Fibroblast of peridontal ligament (primary cell): ENCODE results near the gene CYP11A1.

ENCODE experiments used
- DNase-seq: peaks from one replicate; pipeline ENCODE4 v3.0.0-alpha.2; 2010; ENCODE audit errors: extremely low read depth

Gene CYP11A1

DNA sequence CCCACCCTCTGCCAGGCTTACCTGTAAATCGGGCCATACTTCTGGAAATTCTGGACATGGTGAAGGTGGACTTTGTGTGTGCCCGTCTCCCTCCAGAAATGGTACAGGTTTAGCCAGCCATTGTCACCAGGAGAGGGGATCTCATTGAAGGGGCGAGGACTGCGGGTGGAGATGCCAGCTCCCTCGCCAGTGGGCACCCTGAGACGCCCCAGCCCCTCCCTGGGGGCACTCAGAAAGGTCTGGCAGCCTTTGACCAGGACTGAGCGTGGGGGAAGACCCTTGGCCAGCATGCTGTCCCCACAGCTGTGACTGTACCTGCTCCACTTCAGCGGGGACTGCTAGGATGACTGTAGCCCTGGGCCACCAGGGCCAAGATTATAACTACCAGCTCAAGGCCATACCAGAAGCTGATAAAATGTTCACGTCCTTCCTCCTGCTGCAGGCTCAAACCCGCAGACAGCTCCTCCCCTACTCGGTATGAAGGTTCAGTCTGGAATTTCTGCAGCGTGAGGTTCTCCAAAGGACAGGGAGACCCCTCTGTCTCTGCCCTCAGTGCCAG lies at the start of gene CYP11A1:
Gene CYP11A1, minus strand, starts transcription at position 351 of the 559 bp plus-strand sequence. Its CDS starts 61 bp downstream, at position 290.
- DNase-seq, result no peak

DNA sequence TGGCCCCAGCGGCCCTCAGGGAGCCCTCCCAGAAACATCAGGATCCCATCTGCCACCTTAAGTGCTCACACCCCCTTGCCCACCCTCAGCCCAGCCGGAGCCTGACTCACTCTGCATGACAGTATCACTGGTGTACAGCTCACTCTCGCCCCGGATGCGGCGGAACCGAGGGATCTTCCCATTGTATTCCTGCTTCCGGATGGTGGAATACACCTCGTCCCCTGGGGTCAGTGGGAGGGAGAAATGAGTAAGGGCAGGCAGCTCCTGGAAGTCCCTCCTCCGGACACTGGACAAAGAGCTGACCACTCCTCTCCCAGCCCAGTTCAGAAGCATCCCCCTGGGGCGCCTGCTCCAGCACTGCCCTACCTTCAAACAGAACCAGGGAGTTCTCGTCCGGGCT lies 49.8 kb upstream of the CYP11A1 start:
- peak; percentile 57 for DNase-seq

DNA sequence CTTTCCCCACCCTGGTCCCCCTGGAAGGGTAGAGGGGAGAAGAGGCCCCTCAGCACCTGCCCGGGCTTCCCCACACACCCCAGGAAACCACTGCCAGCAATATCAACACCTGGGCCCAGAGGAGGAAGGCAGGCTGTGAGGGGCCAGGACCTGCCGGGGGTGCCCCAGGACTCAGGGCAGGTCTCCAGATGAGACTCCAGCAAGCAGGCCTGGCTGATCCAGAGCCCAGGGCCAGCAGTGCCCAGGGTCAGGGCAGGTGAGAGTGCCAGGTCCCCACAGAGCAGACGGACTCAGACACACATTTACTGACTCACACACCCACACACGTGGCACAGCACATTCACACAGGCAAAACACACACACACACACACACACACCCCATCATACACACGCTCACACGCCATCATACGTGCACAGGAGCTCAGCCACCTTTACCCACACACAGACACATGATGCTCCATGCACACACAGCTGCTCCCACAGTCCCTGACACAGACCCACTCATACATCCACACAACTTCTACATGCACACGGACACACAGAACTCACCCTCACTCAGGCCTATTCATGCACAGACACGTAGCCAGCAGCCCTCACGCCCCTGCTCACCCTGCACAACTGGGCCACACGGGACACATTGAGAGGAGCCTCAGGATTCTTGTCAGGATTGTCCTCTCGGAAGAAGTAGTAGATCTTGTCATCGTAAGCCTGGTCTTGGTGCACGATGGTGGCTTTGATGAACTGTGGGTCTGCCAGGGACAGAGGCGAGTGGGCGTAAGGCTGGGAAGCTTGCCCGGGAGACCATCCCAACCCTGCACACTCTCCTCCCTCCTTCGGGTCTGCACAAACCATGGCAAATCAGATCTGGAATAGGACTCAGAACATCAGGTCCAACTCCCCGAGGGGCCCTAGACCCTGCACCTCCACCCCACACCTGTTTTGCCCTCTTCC lies 48.8 kb upstream of the CYP11A1 start:
- no peak for DNase-seq

DNA sequence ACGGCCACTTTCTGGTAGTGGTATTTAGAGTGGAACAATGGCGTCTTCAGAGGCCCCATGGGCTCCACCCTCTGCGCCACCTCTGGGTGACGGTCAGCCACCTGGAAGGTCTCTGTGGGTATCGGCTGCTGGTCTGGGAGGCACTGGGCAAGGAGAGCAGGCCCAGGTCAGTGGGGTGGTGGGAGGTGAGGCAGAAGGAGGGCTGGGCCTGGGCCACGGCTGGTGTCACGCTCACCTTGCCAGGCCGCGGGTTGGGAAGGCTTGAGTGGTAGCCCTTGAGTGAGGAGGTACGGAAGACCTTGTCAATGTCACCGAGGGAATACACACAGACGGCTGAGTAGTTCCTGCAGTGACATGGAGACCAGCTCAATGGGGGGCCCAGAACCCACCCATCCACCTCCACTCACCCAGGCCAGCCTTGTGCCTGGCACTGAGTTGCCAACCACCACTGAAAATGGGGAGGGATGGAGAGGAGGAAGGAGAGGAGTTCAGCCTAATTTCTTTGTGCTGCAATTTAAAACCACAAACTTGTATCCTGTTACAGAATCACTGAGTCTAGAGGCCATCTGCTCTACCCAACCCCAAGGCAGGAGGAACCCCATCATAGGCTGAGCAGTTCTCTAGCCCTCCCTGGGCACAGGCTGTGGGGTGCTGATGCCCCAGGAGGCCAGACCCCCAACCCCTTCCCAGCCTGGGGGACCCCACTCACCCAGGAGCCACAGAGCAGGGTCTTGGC lies 47.3 kb upstream of the CYP11A1 start:
- DNase-seq, result peak; percentile 39

DNA sequence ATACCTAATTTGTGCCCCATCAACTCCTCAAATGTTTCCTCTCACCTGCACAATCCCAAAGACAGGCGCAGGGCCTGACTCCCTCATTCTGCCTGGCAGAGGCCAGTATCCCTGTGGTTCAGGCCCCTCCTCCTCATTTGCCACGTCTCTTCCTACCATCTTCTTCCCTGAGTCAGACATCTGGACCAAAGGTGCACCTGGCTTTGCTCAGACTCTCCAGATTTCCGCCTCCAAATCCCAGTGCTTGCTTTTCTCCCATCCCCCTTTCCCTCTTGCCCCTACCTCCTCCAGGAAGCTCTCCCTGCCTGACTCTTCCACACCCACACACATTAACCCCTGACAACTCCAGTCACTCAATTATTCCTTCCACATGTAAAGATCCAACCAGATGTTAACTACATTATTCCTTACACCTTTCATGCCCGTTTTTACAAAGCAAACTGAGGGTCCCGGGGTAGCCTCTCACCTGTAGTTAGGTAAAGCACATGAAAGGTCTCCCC lies 46.7 kb upstream of the CYP11A1 start:
- DNase-seq, result no peak

DNA sequence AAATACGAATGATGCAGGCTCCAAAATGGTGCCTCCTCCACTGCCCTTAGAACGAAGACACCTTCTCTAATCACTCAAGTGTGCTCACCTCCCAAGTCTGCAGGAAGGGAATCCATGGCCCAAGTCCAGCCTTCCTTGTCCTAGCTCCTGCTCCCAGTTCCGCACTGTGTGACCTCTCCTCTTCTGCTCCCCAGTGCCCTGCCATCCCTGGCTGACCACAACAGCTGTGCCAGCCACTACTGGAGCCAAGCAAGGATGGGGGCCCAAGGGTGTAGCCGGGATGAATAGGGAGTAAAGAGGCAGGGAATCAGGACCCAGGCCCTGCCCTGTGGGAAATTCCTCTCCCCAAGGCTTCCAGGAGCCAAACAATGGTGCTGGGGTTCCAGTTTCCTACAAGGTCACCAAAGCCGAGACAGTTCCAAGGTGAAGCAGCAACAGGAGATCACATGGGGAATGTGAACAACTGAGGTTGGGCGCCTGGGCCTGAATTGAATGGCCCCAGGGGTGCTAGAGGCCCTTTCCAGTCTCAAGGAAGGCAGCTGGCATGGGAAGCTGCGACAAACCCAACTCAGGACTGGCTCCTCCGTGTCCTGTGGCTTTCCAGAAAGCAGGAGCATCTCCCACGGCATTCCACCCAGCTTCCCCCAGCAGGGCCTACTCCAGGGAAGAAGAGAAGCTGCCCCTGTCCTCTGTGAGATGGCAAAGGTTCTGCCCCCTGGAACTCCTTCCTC lies 46.1 kb upstream of the CYP11A1 start:
- no peak for DNase-seq

DNA sequence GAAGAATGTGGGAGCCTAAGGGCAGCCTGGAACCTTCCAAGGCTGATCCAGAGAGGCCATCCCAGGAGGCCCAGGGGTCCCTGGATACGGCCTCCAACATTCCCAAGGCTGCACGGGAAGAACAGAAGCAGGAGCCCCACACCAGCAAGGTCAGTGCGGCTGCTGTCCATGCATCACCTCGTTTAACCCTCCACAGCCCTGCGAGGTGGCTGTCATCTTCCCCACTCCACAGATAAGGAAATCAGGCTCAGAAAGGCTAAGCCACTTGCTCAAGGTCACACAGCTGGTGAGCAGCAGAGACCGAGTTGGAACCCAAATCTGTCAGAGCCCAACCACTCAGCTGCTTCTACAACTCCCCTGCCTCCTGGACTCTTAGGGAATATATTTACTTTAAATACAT lies 44.7 kb upstream of the CYP11A1 start:
- no peak for DNase-seq

DNA sequence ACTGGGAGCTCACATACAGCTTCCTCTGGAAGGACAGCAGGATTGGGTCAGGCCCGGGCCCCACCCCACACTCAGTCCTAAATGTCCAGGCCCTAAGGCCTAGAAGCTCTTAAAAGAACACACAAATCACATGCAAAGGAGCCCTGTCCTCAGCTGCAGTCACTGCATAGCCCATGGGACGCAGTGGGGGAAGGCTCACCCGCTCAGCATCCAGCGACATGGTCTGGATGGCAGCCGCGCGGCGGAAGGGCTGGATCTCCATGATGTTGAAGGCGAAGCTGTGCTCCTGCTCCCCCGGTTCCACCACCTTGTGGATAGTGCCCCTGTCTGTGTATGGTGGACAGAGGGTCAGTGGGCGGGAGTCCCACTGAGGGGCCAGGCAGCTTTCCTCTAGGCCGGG lies 44.2 kb upstream of the CYP11A1 start:
- no peak for DNase-seq

DNA sequence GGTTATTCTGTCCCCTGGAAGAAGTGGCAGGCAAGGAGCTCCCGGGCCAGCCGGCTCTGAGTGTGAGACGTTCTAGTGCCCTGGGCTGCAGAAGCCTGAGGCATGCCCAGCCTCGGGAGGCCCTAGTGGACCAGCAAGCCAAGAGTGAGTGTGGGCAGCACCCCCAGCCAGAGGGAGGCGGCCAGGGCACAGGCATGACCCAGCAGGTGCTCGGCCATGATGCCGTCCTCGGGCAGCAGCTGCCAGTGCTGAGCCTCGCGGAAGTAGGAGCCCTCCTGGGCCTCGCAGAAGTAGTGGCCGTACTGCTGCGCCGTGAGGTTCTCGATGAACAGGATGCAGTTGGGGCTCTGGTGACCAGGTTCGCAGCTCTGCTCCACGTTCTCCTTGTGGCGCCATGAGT lies 43.1 kb upstream of the CYP11A1 start:
- DNase-seq, result no peak

DNA sequence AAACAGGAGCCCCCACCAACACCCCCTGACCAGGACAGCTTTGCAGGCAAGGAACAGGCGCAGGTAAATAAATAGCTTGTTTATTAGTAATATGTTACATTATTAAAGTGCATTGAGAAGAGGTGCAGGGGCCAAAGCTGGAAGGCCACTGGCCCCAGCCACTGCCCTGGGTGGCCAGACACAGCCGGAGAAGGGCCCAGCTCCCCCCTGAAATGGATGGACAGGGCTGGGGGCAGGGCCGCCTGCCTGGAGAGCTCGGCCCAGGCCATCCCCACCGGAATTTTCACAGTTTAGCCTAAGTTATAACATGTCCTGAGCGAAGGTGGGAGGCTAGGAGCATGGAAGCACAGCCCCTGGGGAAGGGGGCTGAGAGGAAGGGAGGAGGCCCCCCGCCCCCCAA lies 41.8 kb upstream of the CYP11A1 start:
- no peak for DNase-seq

DNA sequence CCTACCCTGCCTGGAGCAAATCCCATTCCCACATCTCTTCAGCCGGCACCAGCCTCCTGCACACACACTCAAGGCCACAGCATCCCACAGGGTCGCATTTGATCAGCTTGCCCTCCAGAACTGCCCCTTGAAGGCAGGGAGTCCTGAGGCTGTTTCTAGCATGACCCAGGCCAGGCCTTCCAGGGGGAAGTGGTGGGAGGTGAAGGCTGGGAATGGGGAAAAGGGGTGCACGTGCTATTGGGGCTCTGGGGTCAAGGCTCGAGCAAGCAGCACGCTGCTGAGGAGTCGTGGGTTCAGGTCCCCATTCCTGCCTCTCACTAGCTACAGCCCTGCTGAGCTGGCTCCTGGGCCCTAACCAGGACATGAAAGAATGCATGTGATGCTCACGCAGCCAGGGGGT lies 41.4 kb upstream of the CYP11A1 start:
- DNase-seq, result no peak

DNA sequence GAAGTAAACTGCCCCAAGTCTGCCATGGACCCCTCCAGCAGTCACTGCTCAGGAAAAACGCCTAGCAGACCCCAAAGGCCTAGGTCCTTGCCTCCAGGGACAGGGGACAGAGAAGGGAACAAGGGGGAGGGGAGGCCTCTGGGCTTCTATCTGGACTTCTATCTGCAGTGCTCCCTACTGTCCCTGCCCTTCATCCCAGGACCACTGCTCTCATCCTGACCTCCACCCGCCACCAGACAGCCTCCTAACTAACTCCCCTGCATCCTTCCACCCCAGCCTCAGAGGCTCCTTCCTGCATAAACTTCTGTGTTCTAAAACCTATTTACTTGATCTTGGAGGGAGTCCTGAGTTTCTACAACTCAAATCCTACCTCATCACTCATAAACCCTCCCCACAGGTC lies 40.9 kb upstream of the CYP11A1 start:
- no peak for DNase-seq

DNA sequence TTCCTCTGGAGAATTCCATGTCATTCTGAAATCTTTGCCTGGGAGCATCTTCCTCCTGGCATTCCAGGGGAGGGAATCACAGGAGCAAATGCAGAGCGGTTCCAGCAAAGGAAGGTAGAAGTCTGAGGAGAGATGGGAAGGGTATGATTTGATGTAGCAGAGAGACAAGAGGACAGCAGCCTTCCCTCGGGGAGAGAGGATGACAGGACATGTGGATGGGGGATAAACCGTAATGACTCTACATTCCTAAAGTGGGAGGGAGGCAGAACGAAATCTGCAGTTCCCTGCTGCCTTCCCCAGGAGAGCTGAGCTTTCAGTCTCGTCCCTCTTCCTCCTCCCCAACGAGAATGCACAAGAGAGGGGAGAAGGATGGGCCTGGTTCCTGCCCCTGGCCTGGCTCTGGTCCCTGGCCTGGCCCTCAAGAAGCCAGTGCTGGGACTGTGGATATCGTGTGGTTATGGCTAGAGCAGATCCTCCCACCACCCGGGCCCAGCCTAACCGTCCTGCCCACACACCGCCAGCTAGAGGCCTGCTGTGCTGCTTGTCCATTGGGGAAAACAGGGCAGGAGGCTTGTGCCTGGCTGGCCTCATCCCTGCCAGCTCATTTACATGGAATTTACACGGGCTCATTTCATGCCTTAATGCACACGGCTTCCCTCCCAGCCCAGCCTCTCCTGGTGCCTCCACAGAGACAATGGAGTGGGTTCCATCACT lies 39.7 kb upstream of the CYP11A1 start:
- DNase-seq, result peak; percentile 82

DNA sequence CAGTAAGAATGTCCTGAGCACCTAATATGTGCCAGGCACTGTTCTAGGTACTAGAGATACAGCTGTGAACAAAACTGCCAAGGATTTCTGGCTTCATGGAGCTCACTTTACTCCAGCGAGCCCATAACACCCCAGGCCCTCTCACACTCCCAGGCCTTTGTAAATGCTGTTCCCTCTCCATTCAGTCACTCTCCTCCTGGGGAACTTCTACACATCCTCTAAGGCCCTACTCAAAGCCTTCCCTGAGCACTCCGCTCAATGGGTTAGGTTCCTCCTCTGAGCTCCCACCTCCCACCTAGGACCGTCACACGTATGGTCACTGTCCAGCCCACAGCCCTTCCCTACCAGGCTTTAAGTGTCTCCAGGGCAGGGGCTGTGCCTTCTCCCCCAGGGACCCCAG lies 39.1 kb upstream of the CYP11A1 start:
- DNase-seq, result no peak

DNA sequence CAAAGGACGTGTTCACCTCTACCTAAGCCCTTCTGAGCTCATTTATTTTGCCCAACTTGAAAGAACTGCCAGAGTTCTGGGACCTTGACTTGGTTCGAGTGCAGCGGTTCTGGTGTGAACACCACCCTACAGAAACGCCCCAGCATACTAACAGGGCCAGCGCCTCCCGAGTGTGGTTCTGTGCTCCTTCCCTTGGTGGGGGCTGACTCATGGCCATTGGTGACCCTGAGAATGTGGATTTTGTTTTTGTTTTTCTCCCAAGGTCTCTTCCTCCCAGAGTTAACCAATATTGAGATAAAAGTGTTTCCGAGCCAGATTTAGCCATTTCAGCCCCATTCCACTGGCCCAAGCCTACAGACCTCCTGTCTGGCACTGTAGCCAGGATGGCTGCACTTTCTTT lies 38.4 kb upstream of the CYP11A1 start:
- no peak for DNase-seq

DNA sequence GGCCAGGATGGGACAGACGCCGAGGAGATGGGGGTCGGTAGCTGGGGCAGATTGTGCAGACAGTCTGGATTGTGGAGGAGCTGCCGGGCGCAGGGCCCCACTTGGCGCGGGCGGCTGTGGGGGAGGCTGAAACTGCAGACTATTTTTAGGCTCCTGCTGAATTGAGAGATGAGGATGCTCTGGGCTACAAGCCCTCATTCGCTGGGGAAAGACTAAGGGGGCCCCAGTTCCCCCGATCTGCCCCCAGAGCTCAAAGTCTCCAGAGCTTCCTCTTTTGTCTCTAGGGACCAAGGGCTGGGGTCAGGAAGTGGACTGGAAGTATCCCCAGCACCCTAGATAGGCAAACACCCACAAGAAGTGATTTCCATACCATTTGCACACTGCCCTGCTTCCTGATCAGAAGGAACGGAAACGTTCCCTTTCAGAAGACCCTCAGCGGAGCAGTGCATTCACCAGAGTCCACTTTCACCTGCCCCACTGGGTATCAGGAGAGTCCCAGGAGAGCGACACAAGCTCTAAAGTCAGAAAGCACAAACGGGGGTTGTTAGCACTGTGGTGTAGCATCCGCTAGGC lies 36.6 kb upstream of the CYP11A1 start:
- no peak for DNase-seq

DNA sequence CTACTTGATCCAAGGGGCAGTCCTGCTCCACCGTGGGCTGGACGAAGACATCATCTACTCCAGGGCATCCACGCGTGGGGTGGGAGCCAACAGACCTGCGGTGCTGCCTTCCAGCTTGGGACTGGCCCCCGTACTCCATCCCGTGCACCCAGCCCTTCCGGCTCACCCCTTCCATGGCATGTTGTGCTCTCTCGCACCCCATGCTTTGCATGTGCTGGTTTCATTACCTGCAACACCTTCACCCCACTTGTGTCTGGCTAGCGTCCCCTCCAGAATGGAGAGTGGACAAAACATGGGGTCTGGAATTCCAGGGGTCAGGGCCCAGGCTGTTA lies 36.1 kb upstream of the CYP11A1 start:
- no peak for DNase-seq

DNA sequence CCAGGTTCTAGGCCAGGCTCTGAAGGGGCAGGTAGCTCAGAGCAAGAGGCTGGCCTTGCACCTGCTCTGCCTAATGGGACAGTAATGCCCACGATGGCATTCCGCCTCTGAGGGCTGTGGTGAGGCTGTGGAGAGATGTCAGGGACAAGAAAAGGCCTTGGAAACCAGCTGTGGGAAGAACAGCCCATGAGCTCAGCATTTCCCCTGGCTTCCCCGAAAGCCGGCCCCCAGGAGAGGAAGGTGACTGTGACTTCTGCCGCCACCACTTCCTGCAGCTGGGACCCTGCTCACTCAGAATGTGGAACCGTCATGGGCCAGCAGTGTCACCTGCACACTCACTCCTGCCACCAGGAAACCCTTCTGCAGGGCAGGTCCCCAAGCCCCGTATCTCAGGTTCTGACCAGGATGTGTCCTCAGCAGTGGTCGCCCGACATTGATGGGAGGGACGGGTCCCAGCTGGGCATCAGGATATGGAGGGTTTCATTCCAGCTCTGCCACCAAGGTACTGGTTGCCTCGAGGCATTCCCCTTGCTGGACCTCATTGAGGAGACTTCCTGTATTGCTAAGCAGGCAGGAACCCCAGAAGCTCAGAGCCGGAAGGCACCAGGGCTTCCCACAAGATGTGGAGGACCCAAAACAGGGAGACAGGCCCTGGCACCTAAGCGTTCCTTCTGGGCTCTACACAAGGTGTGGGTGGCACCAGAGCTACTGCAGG lies 35.6 kb upstream of the CYP11A1 start:
- no peak for DNase-seq

DNA sequence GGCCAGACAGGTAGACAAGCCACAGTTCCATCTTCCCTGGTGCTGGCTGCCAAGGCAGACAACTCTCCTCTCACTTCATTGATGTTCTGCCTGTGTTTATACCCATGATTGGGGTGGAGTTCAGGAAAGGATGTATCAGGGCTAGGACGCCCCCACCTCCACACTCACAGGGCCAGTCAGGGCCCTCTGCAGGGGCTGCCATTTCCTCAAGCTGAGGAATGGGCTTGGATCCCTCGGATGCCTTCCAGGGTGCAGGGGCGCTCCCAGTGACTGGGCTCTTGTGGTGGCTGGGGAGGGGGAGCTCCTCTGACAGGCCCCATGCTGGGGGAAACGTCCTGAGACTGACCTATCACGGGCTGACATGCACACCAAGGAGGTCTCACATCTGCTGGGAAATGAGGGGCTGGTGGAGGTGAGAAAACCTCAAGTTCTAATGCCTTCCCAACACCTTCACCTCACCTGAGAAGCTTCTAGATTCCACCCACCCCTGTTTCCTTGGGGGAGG lies 34.9 kb upstream of the CYP11A1 start:
- DNase-seq, result no peak
